ENCODE data around the gene AOAH.

Gene AOAH

DNA sequence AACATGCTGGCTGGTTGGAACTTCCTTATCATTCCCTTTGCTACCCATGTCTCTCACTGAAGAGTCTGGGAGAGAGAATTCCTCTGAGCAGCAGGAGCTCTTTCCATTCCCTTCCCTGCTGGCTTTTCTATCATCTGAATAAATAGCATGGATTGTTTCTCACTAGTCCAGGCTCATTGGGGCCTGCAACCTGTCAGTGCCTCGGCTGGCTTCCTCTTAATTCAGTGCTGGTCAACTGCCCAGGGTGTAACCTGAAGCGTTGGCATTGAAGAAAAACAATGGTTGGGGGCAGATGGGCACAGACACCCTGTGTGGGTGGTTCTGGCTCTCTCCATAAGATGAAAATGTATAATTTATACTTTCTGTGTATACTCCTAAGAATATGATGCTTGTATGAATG, 179.0 kb downstream of the AOAH start:
- Histone ChIP-seq H3K27ac (ENCODE audit: insufficient read depth, low read length, poor library complexity, severe bottlenecking) (no peak overlapping the region), H3K4me1 (ENCODE audit: control insufficient read depth, insufficient read depth, low read length, poor library complexity, severe bottlenecking) (no peaks in the 10 kb centered on the region), H3K36me3 (ENCODE audit: control insufficient read depth, insufficient read depth, low read length) (no peaks in the 10 kb centered on the region), H3K4me3 (ENCODE audit: insufficient read depth, low read depth, low read length, poor library complexity, severe bottlenecking) (no peak overlapping the region), H3K9me3 (ENCODE audit: control insufficient read depth, low read length) (no peaks in the 10 kb centered on the region), H3K27me3 (replicated peaks; ENCODE audit: control insufficient read depth, insufficient read depth, low read length, poor library complexity, severe bottlenecking) (no peaks in the 10 kb centered on the region)
- no peak for DNase-seq

- Histone ChIP-seq H3K4me3 (ENCODE audit: insufficient read depth, low read depth, low read length, poor library complexity, severe bottlenecking) (no peak overlapping the region), H3K27me3 (replicated peaks; ENCODE audit: control insufficient read depth, insufficient read depth, low read length, poor library complexity, severe bottlenecking) (no peaks in the 10 kb centered on the region), H3K27ac (ENCODE audit: insufficient read depth, low read length, poor library complexity, severe bottlenecking) (no peak overlapping the region), H3K36me3 (ENCODE audit: control insufficient read depth, insufficient read depth, low read length) (no peaks in the 10 kb centered on the region), H3K4me1 (ENCODE audit: control insufficient read depth, insufficient read depth, low read length, poor library complexity, severe bottlenecking) (no peaks in the 10 kb centered on the region), H3K9me3 (ENCODE audit: control insufficient read depth, low read length) (no peaks in the 10 kb centered on the region)
- no peak for DNase-seq
Measured at GRCh38 chr7:36538126-36538525, 186.2 kb downstream of the AOAH start.

- Histone ChIP-seq H3K27ac (ENCODE audit: insufficient read depth, low read length, poor library complexity, severe bottlenecking) (no peak overlapping the region), H3K4me3 (ENCODE audit: insufficient read depth, low read depth, low read length, poor library complexity, severe bottlenecking) (no peak overlapping the region), H3K4me1 (ENCODE audit: control insufficient read depth, insufficient read depth, low read length, poor library complexity, severe bottlenecking) (no peaks in the 10 kb centered on the region), H3K27me3 (replicated peaks; ENCODE audit: control insufficient read depth, insufficient read depth, low read length, poor library complexity, severe bottlenecking) (no peaks in the 10 kb centered on the region), H3K9me3 (ENCODE audit: control insufficient read depth, low read length) (no peaks in the 10 kb centered on the region), H3K36me3 (ENCODE audit: control insufficient read depth, insufficient read depth, low read length) (no peaks in the 10 kb centered on the region)
- no peak for DNase-seq
Measured at GRCh38 chr7:36535866-36536664, 188.2 kb downstream of the AOAH start.

GRCh38 chr7:36533717-36534116, 190.6 kb downstream of the AOAH start:
- H3K4me1 ChIP-seq (ENCODE audit: control insufficient read depth, insufficient read depth, low read length, poor library complexity, severe bottlenecking): no peaks in the 10 kb centered on the region
- no peak overlapping the region for H3K27ac ChIP-seq (ENCODE audit: insufficient read depth, low read length, poor library complexity, severe bottlenecking)
- DNase-seq: no peak
- H3K27me3 ChIP-seq (replicated peaks; ENCODE audit: control insufficient read depth, insufficient read depth, low read length, poor library complexity, severe bottlenecking): no peaks in the 10 kb centered on the region
- H3K4me3 ChIP-seq (ENCODE audit: insufficient read depth, low read depth, low read length, poor library complexity, severe bottlenecking): no peak overlapping the region
- no peaks in the 10 kb centered on the region for H3K36me3 ChIP-seq (ENCODE audit: control insufficient read depth, insufficient read depth, low read length)
- no peaks in the 10 kb centered on the region for H3K9me3 ChIP-seq (ENCODE audit: control insufficient read depth, low read length)

GRCh38 chr7:36532981-36533499, 191.3 kb downstream of the AOAH start:
- Histone ChIP-seq H3K27me3 (replicated peaks; ENCODE audit: control insufficient read depth, insufficient read depth, low read length, poor library complexity, severe bottlenecking) (no peaks in the 10 kb centered on the region), H3K27ac (ENCODE audit: insufficient read depth, low read length, poor library complexity, severe bottlenecking) (no peak overlapping the region), H3K4me1 (ENCODE audit: control insufficient read depth, insufficient read depth, low read length, poor library complexity, severe bottlenecking) (no peaks in the 10 kb centered on the region), H3K4me3 (ENCODE audit: insufficient read depth, low read depth, low read length, poor library complexity, severe bottlenecking) (no peak overlapping the region), H3K36me3 (ENCODE audit: control insufficient read depth, insufficient read depth, low read length) (no peaks in the 10 kb centered on the region), H3K9me3 (ENCODE audit: control insufficient read depth, low read length) (no peaks in the 10 kb centered on the region)
- no peak for DNase-seq

DNA sequence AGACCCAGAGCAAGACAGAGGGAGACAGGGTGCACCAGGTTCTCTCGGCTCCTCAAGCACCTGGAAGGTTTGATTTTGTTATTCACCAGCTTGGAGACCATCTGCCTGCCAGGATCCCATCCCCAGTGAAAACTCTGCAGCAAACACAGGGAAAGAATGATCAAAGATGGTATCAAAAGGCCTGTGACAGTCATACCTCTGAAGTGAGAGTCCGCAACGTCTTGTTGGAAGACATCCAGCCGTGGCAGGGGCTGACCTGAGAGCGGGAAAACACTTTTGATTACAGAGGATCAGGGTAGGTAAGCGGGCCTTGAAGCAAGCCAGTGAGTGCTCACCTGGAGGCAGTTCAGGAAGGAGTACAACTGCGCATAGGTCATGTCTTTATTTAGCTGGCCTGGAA, 192.3 kb downstream of the AOAH start:
- H3K36me3 ChIP-seq (ENCODE audit: control insufficient read depth, insufficient read depth, low read length): no peaks in the 10 kb centered on the region

GRCh38 chr7:36530456-36530855, 193.8 kb downstream of the AOAH start:
- Histone ChIP-seq H3K4me1 (ENCODE audit: control insufficient read depth, insufficient read depth, low read length, poor library complexity, severe bottlenecking) (no peaks in the 10 kb centered on the region), H3K4me3 (ENCODE audit: insufficient read depth, low read depth, low read length, poor library complexity, severe bottlenecking) (no peak overlapping the region), H3K27ac (ENCODE audit: insufficient read depth, low read length, poor library complexity, severe bottlenecking) (no peak overlapping the region), H3K9me3 (ENCODE audit: control insufficient read depth, low read length) (no peaks in the 10 kb centered on the region), H3K36me3 (ENCODE audit: control insufficient read depth, insufficient read depth, low read length) (no peaks in the 10 kb centered on the region), H3K27me3 (replicated peaks; ENCODE audit: control insufficient read depth, insufficient read depth, low read length, poor library complexity, severe bottlenecking) (no peaks in the 10 kb centered on the region)
- DNase-seq: no peak

More for the DNA sequence above, 192.3 kb downstream of the AOAH start:
- H3K9me3 ChIP-seq (ENCODE audit: control insufficient read depth, low read length): no peaks in the 10 kb centered on the region
- H3K4me1 ChIP-seq (ENCODE audit: control insufficient read depth, insufficient read depth, low read length, poor library complexity, severe bottlenecking): no peaks in the 10 kb centered on the region
- H3K4me3 ChIP-seq (ENCODE audit: insufficient read depth, low read depth, low read length, poor library complexity, severe bottlenecking): no peak overlapping the region
- H3K27me3 ChIP-seq (replicated peaks; ENCODE audit: control insufficient read depth, insufficient read depth, low read length, poor library complexity, severe bottlenecking): no peaks in the 10 kb centered on the region
- no peak overlapping the region for H3K27ac ChIP-seq (ENCODE audit: insufficient read depth, low read length, poor library complexity, severe bottlenecking)
- DNase-seq: no peak

GRCh38 chr7:36527549-36527913, 196.8 kb downstream of the AOAH start:
- Histone ChIP-seq H3K4me1 (ENCODE audit: control insufficient read depth, insufficient read depth, low read length, poor library complexity, severe bottlenecking) (no peaks in the 10 kb centered on the region), H3K9me3 (ENCODE audit: control insufficient read depth, low read length) (no peaks in the 10 kb centered on the region), H3K36me3 (ENCODE audit: control insufficient read depth, insufficient read depth, low read length) (no peaks in the 10 kb centered on the region), H3K4me3 (ENCODE audit: insufficient read depth, low read depth, low read length, poor library complexity, severe bottlenecking) (no peak overlapping the region), H3K27me3 (replicated peaks; ENCODE audit: control insufficient read depth, insufficient read depth, low read length, poor library complexity, severe bottlenecking) (no peaks in the 10 kb centered on the region), H3K27ac (ENCODE audit: insufficient read depth, low read length, poor library complexity, severe bottlenecking) (no peak overlapping the region)
- no peak for DNase-seq

DNA sequence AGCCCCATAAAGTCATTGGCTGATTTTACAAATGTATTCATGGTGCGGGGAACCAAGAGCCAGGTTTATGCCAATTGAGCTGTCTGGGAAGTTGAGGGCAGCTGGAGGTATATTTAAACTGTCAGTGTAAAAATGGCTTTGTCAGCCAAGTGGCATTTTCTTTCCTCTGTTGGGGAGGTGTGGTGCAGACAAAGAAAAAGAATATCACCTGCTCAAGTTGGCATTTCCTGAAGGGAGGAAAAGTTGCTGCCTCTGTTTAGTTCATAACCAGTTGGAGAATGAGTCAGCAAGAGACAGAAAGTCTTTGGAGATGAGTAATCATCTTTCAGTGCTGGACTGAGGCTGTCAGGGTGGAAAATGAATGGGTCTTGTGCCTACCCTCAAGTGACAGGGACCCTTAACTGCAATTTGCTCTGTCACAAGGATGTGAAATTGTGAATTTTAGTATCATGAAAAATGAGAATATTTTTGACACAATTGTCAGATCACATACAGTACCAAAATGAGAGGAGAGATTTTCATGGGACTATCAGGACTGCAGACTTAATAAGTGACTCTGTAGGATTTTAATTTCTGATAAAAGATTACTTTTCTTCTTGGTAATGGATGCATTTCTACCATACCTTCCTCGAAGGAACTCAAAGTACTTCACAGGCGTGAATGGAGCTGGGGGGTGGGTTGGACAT, 197.3 kb downstream of the AOAH start:
- no peak overlapping the region for H3K4me3 ChIP-seq (ENCODE audit: insufficient read depth, low read depth, low read length, poor library complexity, severe bottlenecking)
- no peaks in the 10 kb centered on the region for H3K9me3 ChIP-seq (ENCODE audit: control insufficient read depth, low read length)
- DNase-seq: no peak
- H3K27me3 ChIP-seq (replicated peaks; ENCODE audit: control insufficient read depth, insufficient read depth, low read length, poor library complexity, severe bottlenecking): no peaks in the 10 kb centered on the region
- H3K36me3 ChIP-seq (ENCODE audit: control insufficient read depth, insufficient read depth, low read length): no peaks in the 10 kb centered on the region
- no peaks in the 10 kb centered on the region for H3K4me1 ChIP-seq (ENCODE audit: control insufficient read depth, insufficient read depth, low read length, poor library complexity, severe bottlenecking)
- no peak overlapping the region for H3K27ac ChIP-seq (ENCODE audit: insufficient read depth, low read length, poor library complexity, severe bottlenecking)

DNA sequence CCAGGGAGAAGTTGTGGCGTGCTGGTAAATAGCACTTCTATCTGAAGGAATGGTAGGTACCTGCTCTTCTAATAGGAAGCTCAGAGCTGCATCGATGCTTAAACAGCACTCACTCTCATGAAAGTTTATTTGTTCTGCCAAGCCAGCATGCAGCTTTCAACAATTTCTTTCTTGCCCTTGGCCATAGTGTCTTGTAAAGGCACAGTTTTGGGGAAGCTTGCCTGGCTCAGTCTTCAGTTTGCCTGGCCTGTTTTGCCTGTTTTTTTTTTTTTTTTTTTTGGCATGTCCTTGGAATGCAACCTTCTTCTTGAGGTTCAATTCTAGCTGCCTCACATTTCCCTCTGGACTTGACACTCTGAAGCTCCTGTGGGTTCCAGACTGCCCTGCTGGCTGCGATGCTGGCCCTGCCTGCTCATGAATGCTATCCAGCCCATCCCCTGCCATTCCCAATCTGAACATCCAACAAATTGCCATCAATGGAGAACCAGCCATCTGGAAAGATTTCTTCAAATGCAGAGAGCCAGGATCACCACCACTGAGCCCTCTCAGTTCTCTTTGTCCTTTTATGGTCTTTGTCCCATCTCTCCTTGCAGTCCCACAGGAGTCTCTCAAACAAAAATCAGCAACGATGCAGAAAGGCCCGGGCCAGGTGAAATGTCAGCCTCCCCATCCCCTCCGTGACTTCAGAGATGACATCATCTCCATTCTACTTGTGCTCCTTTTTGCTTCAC, 200.8 kb downstream of the AOAH start:
- H3K4me3 ChIP-seq (ENCODE audit: insufficient read depth, low read depth, low read length, poor library complexity, severe bottlenecking): no peak overlapping the region
- no peak for DNase-seq
- H3K36me3 ChIP-seq (ENCODE audit: control insufficient read depth, insufficient read depth, low read length): no peaks in the 10 kb centered on the region
- H3K27me3 ChIP-seq (replicated peaks; ENCODE audit: control insufficient read depth, insufficient read depth, low read length, poor library complexity, severe bottlenecking): no peaks in the 10 kb centered on the region
- no peak overlapping the region for H3K27ac ChIP-seq (ENCODE audit: insufficient read depth, low read length, poor library complexity, severe bottlenecking)
- no peaks in the 10 kb centered on the region for H3K4me1 ChIP-seq (ENCODE audit: control insufficient read depth, insufficient read depth, low read length, poor library complexity, severe bottlenecking)
- no peaks in the 10 kb centered on the region for H3K9me3 ChIP-seq (ENCODE audit: control insufficient read depth, low read length)

Measured in effector memory CD4-positive, alpha-beta T cell (primary cell).